Amniotic epithelial cell (primary cell): Measurements from ENCODE around the gene CCNY.

Experiments
- DNase-seq: peaks from one replicate; pipeline ENCODE4 v3.0.0-alpha.2; 2010; ENCODE audit warnings: low read depth

CCNY gene

GRCh38 chr10:35585356-35585755 is 249.0 kb downstream of the CCNY start:
- no peak for DNase-seq

DNA sequence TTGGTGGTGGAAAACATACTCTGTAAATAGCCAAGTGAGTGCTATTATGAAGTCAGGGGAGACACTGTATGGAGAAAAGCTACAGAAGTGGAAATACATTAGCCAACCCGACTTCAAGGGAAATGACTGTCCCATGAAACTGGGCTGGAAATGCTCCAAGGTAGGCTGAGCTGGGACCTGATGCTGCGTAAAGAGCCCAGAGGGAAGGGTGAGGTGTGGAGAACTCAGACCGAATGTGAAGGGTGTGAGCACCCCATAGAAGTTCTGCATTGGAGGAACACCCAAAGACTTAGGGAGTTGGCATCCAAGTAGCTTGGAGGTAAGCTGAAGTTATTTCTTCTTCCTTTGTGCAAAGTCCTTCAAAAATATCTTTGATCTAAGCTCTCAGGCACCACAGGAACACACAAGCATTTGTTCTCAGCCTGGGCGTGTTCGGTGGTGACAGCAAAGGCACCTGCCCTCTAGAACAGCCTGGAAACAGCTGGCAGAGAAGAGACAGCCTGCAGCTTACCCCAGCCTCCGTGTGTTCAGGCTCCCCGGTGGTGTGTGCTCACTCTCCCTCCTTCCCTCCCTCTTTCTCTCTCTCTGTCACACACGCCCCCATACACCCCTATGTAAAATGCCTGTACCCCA is 249.7 kb downstream of the CCNY start:
- no peak for DNase-seq

DNA sequence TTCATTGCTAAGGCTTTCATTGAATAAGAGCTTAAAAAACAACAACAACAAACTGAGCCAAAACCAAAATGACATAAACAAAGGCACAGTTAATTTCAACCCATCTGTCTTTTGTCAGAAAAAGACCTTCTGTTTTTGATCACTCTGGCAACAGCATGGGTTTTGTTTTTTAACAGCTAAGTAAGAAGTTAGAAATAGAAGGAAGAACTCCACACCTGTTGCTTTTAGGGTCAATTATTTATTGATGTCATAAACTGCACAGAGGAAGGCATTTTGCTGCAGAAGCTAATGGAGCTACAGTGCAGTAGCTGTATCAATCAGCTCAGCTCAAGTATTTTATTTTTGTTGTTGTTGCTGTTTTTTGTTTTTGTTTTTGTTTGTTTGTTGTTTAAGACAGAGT is 252.5 kb downstream of the CCNY start:
- DNase-seq: no peak

GRCh38 chr10:35592441-35592840 is 256.1 kb downstream of the CCNY start:
- DNase-seq: no peak

DNA sequence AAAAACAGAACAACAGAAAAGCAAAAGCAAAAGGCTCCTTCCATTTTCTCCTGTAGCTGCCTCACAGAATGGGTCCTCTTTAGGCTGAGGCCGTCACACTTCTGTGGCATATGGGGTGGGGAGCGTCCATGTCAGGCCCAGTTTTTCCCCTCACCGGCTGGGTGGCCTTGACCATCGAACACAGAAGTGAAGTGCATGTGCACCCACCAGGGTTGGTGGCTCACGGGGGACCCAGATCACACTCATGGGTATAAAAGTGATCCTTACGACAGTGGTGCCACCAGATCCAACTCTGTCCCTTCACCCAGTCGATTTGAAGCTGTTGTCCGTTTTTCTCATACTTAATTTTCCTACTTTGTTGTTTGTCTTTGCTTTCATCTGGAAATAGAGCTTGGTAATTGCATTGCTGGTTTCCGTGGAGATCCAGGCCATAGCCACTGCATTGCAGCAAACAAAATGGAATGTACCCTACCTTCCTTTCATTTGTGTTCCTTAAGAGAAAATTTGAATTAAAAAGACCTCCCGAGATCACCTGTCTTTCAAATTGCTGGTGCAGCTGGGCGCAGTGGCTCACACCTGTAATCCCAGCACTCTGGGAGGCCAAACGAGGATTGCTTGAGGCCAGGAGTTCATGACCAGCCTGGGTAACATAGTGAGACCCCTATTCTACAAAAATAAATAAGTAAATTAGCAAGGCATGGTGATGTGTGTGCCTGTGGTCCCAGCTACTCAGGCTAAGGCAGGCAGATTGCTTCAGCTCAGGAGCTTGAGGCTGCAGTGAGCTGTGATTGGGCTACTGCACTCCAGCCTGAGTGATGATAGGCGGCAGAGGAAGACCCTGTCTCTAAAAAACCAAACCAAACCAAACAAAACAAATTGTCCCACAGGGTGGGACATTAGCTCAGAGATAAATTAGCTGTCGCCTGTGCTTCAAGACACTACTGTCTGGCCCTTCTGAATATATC is 258.1 kb downstream of the CCNY start:
- no peak for DNase-seq

GRCh38 chr10:35595106-35595505 is 258.8 kb downstream of the CCNY start:
- DNase-seq: no peak

- DNase-seq: no peak
These were observed 262.1 kb downstream of the CCNY start for GRCh38 chr10:35598379-35598778.

DNA sequence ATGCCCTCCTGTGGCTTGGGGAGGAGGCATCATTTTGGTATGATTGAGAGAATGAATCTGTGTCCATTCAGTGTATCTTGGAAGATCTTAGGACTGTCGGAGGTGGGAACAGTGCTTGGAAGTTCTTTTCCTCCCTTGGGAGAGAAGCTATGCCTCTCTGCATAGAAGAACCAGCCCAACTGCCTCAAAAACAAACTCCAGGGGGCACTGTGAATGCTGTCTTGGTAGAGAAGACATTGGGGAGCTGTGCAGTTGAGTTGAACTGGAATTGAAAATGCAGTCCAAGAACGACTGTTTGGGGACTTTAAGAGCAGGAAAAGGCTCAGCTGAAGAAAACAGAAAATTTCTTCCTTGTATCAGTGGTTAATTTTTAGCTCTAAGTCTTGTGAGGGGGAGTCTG is 263.9 kb downstream of the CCNY start:
- DNase-seq: no peak

- DNase-seq: no peak
These were observed 268.9 kb downstream of the CCNY start, which contains the start of gene GJD4 for GRCh38 chr10:35605191-35605590. Gene GJD4, plus strand, starts transcription at chr10:35605341. Its CDS starts 227 bp downstream, at chr10:35605568.

DNA sequence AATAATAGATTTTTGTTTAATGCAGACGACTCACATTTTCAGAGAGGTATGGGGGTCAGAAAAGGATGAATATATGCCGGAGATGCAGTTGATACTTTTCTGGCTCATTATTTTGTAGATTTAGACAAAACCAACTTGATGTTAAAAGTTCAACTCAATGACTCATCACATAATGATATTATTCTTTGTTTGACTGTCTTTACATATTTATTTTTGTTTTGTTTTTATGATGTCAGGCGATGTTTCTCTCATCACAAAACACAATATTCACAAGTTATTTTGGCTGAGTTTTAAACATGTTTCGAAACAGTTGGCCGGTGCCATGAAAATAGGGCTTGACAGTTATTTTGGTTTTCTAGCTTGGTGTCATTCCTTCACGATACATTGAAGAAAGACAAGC is 270.1 kb downstream of the CCNY start:
- DNase-seq: no peak

- DNase-seq: no peak
These were observed 271.4 kb downstream of the CCNY start for GRCh38 chr10:35607475-35608327.

- DNase-seq: no peak
These were observed 272.0 kb downstream of the CCNY start for GRCh38 chr10:35608328-35608672.

GRCh38 chr10:35611750-35612149 is 275.4 kb downstream of the CCNY start:
- DNase-seq: no peak

DNA sequence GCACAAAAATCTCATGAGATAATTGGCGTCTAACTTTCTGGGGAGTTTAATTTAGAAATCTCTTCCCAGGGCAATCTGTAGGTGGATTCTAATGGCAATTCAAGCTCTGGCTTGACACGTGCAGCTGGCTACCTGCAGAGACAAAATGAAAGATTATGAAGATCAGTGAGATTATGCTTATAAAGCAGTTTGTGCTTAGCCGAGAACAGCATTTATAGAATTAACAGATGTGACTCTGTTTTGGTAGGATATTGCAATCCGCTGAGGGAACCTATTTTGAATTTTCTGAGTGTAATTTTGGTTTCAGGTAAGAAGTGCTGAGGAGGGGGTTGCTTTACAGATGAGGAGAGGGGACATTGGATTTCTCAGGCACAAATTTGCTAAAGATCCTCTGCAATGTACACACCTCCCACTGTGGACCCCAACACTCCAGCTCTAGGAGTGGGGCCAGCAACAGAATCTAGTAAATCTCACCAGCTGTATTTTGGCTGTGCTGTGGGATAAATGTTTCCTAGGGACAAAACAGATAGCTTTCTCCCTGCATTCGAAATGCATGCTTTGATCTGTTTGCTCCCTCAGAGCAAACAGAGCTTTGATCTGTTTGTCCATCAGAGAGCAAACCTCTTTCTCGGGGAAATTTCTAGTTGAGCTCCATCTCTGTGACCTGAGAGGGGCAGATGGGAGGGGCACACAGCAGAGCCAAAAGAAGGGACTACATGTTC is 276.2 kb downstream of the CCNY start:
- no peak for DNase-seq

- no peak for DNase-seq
These were observed 276.8 kb downstream of the CCNY start for GRCh38 chr10:35613107-35613440.

DNA sequence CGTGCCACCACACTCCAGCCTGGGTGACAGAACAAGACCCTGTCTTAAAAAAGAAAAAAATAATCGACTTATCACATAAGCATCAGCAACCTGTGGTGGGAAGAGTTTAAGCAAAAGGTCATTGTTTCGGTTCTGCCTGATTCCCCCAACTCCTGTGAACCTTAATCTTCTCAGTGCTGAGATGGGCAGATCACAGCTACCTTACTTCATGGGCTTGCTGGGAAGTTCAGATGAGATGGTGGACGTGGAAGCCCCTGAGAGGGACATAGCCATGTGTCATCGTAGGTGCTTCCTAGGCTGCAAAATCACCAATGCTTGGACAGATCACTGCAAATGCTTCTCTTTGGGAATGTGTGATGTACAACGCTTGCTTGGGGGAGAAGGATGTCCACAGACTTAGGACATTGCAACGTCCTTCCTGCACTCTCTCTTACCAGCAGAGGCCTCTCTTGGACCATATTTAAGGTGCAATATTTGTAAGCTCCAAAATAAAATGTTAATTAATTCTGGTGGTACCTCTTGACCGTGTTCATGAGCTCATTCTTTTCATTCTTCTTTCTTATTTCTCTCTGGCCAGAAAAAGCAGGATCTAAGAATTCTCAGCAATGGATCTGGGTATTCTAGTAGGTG is 277.4 kb downstream of the CCNY start:
- peak; percentile 42 for DNase-seq

- DNase-seq: no peak
These were observed 278.0 kb downstream of the CCNY start for GRCh38 chr10:35614312-35614711.
